CD4-positive, CD25-positive, alpha-beta regulatory T cell (primary cell): ENCODE data around the gene SUCLG2. TPM values are rescaled to one million over a fixed set of nuclear protein-coding genes. Genes with fewer than 3 reads are reported as not detected.

Experiments used
- ATAC-seq, 2 donors: fragments of 150-1000 bp; cut with Tn5 transposase; one replicate each; pipeline ENCODE4 v1.10.0; 2021; ENCODE audit warnings: low read depth in 2 of 2, moderate number of reproducible peaks in 2 of 2, moderate library complexity in 1 of 2
- DNase-seq, 3 donors: peaks; one replicate each; pipeline versions ENCODE4 v3.0.0 to v3.0.0-alpha.2; 2012 to 2022; ENCODE audit warnings: mixed read lengths in 1 of 3
- H3K27ac ChIP-seq: one replicate; pipeline ENCODE4 v1.7.0; 2013; ENCODE audit warnings: mild to moderate bottlenecking, low read length; ENCODE audit not compliant: insufficient read depth, poor library complexity, severe bottlenecking
- H3K27me3 ChIP-seq: one replicate; pipeline ENCODE4 v1.7.0; 2013; ENCODE audit warnings: low read length; ENCODE audit not compliant: control insufficient read depth, insufficient read depth
- H3K36me3 ChIP-seq: one replicate; pipeline ENCODE4 v1.7.0; 2013; ENCODE audit warnings: mild to moderate bottlenecking, low read length, moderate library complexity; ENCODE audit not compliant: control insufficient read depth, insufficient read depth
- H3K4me1 ChIP-seq: 2 replicates; pipeline ENCODE4 v1.7.0; 2013; ENCODE audit warnings: mild to moderate bottlenecking, low read length; ENCODE audit not compliant: insufficient read depth, control insufficient read depth, poor library complexity, severe bottlenecking
- H3K4me3 ChIP-seq: one replicate; pipeline ENCODE4 v1.7.0; 2013; ENCODE audit warnings: low read depth, mild to moderate bottlenecking, low read length, moderate library complexity
- H3K9me3 ChIP-seq, 2 experiments: 1 replicate in 1 of 2; 2 replicates in 1 of 2; pipeline ENCODE4 v1.7.0; 2013; ENCODE audit warnings: low read length in 2 of 2, mild to moderate bottlenecking in 1 of 2, moderate library complexity in 1 of 2; ENCODE audit not compliant: control insufficient read depth in 2 of 2
- H3K27ac Mint-ChIP-seq, 3 donors: one replicate each; pipeline ENCODE4 v1.8.0; 2020 to 2022; ENCODE audit warnings: mild to moderate bottlenecking in 3 of 3, mixed read lengths in 3 of 3, moderate library complexity in 2 of 3
- H3K27me3 Mint-ChIP-seq: one replicate; pipeline ENCODE4 v1.8.0; 2022; ENCODE audit warnings: mild to moderate bottlenecking, mixed read lengths
- H3K36me3 Mint-ChIP-seq: one replicate; pipeline ENCODE4 v1.8.0; 2020; ENCODE audit warnings: mixed read lengths
- H3K4me1 Mint-ChIP-seq, 4 donors: one replicate each; pipeline ENCODE4 v1.8.0; 2020 to 2022; ENCODE audit warnings: mixed read lengths in 4 of 4, mild to moderate bottlenecking in 1 of 4
- H3K4me3 Mint-ChIP-seq, 4 donors: one replicate each; pipeline ENCODE4 v1.8.0; 2020 to 2022; ENCODE audit warnings: mild to moderate bottlenecking in 4 of 4, mixed read lengths in 4 of 4, moderate library complexity in 3 of 4
- H3K9me3 Mint-ChIP-seq, 7 donors: one replicate each; pipeline ENCODE4 v1.8.0; 2020 to 2022; ENCODE audit warnings: mixed read lengths in 7 of 7, mild to moderate bottlenecking in 3 of 7, moderate library complexity in 2 of 7
- polyA plus RNA-seq, 4 donors: library from polyadenylated mRNA; unstranded; fragments of 300-500 nt; fragmentation: Illumina TruSeq; gene quantifications; one replicate each; pipeline ENCODE4 v1.2.3, GENCODE V29; 2021
- total RNA-seq: library from RNA; stranded (reverse); gene quantifications from one replicate; pipeline ENCODE4 v1.2.3, GENCODE V29; 2022

Gene SUCLG2
- total and polyA plus RNA-seq, 5 donors from 2014 or later = 53.6 to 75.0 (median 67.6) TPM

DNA sequence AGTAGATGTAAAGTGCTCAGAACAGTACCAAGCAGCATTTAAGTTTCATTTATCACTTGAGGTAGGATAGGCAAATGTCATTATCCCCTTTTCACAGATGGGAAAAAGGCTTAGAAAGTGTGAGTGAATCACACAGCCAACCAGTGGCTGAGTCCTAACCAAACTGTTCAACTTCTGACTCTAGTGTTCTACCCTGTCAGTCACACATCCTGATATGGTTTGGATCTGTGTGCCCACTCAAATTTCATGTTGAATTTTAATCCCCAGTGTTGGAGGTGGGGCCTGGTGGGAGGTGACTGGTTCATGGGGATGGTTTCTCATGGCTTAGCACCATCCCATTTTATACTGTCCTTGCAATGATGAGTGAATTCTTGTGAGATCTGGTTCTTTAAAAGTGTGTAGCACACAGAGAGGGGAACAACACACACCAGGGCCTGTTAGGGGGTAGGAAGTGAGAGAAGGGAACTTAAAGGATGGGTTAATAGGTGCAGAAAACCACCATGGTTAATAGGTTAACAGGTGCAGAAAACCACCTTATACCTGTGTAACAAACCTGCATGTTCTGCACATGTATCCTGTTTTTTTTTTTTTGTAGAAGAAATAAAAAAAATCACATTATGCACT is 304.7 kb downstream of the SUCLG2 start:
- Mint-ChIP-seq H3K4me3 (no peak overlapping the region), H3K36me3 (no peaks in the 10 kb centered on the region), H3K9me3 (peaks cover 0 to 8% (median 3%) of the 10 kb centered on the region in 7 donors), H3K27me3 (no peaks in the 10 kb centered on the region), H3K4me1 (no peaks in the 10 kb centered on the region), H3K27ac (no peak overlapping the region)
- Histone ChIP-seq H3K4me3 (no peak overlapping the region), H3K36me3 (no peaks in the 10 kb centered on the region), H3K27ac (no peak overlapping the region), H3K4me1 (no peaks in the 10 kb centered on the region), H3K9me3 (no peaks in the 10 kb centered on the region), H3K27me3 (no peaks in the 10 kb centered on the region)
- peak in 1 of 3 donors; percentile 4 for DNase-seq
- ATAC-seq = no peak

DNA sequence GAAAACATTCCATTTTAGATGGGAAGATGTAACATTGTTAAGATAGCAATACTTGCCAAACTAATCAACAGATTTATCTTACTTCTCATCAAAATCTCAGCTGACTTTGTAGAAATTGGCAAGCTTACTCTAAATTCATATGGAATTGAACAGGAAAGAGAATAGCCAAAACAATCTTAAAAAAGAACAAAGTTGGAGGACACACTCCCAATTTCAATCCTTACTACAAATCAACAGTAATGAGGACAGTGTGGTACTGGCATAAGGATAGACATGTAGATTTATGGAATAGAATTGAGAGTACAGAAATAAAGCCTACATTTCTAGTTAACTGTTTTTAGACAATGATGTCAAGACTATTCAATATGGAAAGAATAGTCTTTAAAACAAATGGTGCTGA is 308.3 kb downstream of the SUCLG2 start:
- Mint-ChIP-seq H3K27me3 (peaks cover 7% of the 10 kb centered on the region), H3K4me3 (no peak overlapping the region), H3K36me3 (no peaks in the 10 kb centered on the region), H3K27ac (no peak overlapping the region), H3K9me3 (peaks cover under 1 to 23% (median 3%) of the 10 kb centered on the region in 7 donors), H3K4me1 (no peaks in the 10 kb centered on the region)
- no peak overlapping the region for H3K4me3 ChIP-seq
- no peaks in the 10 kb centered on the region for H3K4me1 ChIP-seq
- H3K9me3 ChIP-seq = no peaks in the 10 kb centered on the region
- H3K27me3 ChIP-seq = no peaks in the 10 kb centered on the region
- H3K36me3 ChIP-seq = no peaks in the 10 kb centered on the region
- no peak overlapping the region for H3K27ac ChIP-seq
- no peak for DNase-seq
- no peak for ATAC-seq

DNA sequence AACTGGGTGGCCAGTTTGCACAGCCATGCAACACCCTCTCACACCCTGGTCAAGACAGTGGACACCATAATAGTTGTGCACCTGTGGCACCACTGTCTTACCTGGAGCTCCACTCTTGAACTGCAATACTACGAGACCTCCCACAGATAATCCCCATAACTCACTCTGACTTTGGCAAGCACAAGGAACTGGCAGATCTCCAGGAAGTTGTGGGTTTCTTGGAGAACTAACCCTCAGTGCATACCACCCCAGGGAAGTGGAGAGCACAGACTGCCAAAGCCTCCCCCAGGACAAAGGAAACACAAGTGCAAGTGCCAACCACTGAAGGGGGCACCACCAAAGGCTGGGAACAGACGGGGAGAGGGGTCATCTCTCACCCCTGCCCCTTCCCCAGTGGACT is 318.6 kb downstream of the SUCLG2 start:
- Histone ChIP-seq H3K27me3 (no peaks in the 10 kb centered on the region), H3K27ac (no peak overlapping the region), H3K36me3 (no peaks in the 10 kb centered on the region), H3K9me3 (peaks cover 0 to 5% of the 10 kb centered on the region in 2 experiments), H3K4me3 (no peak overlapping the region), H3K4me1 (no peaks in the 10 kb centered on the region)
- Mint-ChIP-seq H3K27ac (no peak overlapping the region), H3K9me3 (peaks cover 4 to 40% (median 14%) of the 10 kb centered on the region in 7 donors), H3K4me1 (no peaks in the 10 kb centered on the region), H3K27me3 (peaks cover 5% of the 10 kb centered on the region), H3K4me3 (no peak overlapping the region), H3K36me3 (no peaks in the 10 kb centered on the region)
- ATAC-seq = no peak
- DNase-seq = no peak

DNA sequence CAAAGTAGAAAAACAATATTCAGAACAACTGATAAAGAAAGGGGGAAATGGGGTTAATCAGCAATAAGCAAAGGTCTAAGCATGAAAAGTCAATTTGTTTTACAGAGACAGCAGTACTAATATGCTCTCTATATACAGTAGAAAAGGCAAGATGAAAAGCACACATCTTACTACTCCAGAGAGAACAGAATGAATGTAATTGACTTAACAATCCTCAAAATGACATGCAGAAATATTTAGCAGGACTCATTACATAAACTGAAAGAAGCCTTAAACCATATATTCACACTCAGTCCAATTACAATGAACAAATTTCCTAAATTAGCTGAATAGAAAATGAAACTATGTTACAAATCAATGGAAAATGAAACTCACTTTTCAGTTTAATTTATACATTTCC is 319.8 kb downstream of the SUCLG2 start:
- H3K9me3 Mint-ChIP-seq = peaks cover 4 to 28% (median 9%) of the 10 kb centered on the region in 7 donors
- no peak for ATAC-seq
- peak in 1 of 3 donors; percentile 1 for DNase-seq
- Histone ChIP-seq H3K27me3 (no peaks in the 10 kb centered on the region), H3K27ac (no peak overlapping the region), H3K4me1 (no peaks in the 10 kb centered on the region), H3K4me3 (no peak overlapping the region), H3K9me3 (peaks cover 0 to 5% of the 10 kb centered on the region in 2 experiments), H3K36me3 (no peaks in the 10 kb centered on the region)
- H3K4me3 Mint-ChIP-seq = no peak overlapping the region
- no peaks in the 10 kb centered on the region for H3K4me1 Mint-ChIP-seq
- H3K27me3 Mint-ChIP-seq = peaks cover 5% of the 10 kb centered on the region
- H3K27ac Mint-ChIP-seq = no peak overlapping the region
- no peaks in the 10 kb centered on the region for H3K36me3 Mint-ChIP-seq

DNA sequence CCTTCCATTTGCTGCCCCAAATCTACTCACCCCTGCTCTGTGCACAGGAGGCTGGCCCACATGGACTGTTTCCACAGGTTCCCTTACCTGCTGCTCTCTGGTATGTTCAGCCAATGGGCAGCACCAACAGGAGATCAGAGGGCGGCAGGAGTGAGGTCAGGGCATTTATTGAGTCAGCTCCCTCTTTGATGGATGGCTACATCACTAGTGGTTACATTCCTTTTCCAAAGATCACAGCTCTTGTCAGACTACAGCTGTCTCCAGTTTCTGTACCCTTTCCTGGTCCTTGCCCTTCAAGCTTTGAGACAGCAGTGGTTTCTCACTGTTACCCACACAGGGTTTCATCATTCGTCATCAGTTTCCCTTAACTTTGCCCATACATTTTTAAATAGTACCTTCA is 325.1 kb downstream of the SUCLG2 start:
- Histone ChIP-seq H3K4me3 (no peak overlapping the region), H3K4me1 (no peaks in the 10 kb centered on the region), H3K27ac (no peak overlapping the region), H3K36me3 (no peaks in the 10 kb centered on the region), H3K27me3 (no peaks in the 10 kb centered on the region), H3K9me3 (no peaks in the 10 kb centered on the region)
- ATAC-seq (no peak), DNase-seq (peak in 1 of 3 donors; percentile 4)
- H3K9me3 Mint-ChIP-seq = peaks cover 0 to 7% (median 0%) of the 10 kb centered on the region in 7 donors
- no peak overlapping the region for H3K4me3 Mint-ChIP-seq
- H3K4me1 Mint-ChIP-seq = no peaks in the 10 kb centered on the region
- no peak overlapping the region for H3K27ac Mint-ChIP-seq
- peaks cover 5% of the 10 kb centered on the region for H3K27me3 Mint-ChIP-seq
- no peaks in the 10 kb centered on the region for H3K36me3 Mint-ChIP-seq

DNA sequence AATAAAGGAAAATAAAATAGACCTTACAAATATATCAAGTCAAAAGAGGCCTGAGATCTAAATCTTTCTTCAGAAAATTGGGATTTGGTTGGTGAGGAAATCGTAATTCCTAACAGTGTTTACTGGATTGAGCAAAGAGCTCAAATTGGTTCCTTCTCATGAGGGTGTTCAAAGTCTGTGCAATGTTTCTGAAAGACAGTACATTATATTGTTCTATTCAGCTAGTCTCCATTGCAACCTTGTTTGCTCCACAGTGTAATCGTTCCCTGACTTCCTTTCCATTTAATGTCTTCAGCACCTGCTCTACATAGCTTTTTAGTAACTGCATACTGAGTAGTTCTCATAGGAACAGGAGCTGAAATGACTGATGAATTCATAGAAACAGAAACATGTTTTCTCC is 326.8 kb downstream of the SUCLG2 start:
- no peak overlapping the region for H3K27ac ChIP-seq
- no peaks in the 10 kb centered on the region for H3K27me3 ChIP-seq
- Mint-ChIP-seq H3K4me1 (no peaks in the 10 kb centered on the region), H3K9me3 (peaks cover 0 to 7% (median 0%) of the 10 kb centered on the region in 7 donors), H3K27ac (no peak overlapping the region), H3K4me3 (no peak overlapping the region), H3K27me3 (peaks cover 6% of the 10 kb centered on the region), H3K36me3 (no peaks in the 10 kb centered on the region)
- H3K4me3 ChIP-seq = no peak overlapping the region
- DNase-seq (no peak), ATAC-seq (no peak)
- no peaks in the 10 kb centered on the region for H3K4me1 ChIP-seq
- no peaks in the 10 kb centered on the region for H3K9me3 ChIP-seq
- H3K36me3 ChIP-seq = no peaks in the 10 kb centered on the region

DNA sequence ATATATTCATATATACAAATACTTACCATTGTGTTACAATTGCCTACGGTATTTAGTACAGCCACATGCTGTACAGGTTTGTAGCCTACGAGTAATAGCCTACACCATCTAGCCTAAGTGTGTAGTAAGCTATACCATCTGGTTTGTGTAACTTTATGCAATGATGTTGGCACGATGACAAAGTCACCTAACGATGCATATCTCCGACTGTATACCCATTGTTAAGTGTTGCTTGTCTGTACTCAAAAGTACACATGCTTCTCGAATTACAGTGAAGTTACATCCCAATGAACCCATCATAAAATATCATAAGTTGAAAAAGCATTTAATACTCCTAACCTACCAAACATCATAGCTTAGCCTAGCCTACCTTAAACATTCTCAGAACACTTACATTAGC is 329.2 kb downstream of the SUCLG2 start:
- Mint-ChIP-seq H3K27me3 (peaks cover 6% of the 10 kb centered on the region), H3K4me3 (no peak overlapping the region), H3K9me3 (peaks cover 0 to 4% (median 2%) of the 10 kb centered on the region in 7 donors), H3K4me1 (no peaks in the 10 kb centered on the region), H3K27ac (no peak overlapping the region), H3K36me3 (no peaks in the 10 kb centered on the region)
- ATAC-seq = no peak
- no peak for DNase-seq
- peaks cover 0 to under 1% of the 10 kb centered on the region in 2 experiments for H3K9me3 ChIP-seq
- H3K4me1 ChIP-seq = no peaks in the 10 kb centered on the region
- no peaks in the 10 kb centered on the region for H3K36me3 ChIP-seq
- H3K27me3 ChIP-seq = no peaks in the 10 kb centered on the region
- H3K4me3 ChIP-seq = no peak overlapping the region
- H3K27ac ChIP-seq = no peak overlapping the region
